Fibroblast of the aortic adventitia (primary cell): ENCODE measurements around the gene ADGRG4. TPM values are rescaled to one million over a fixed set of nuclear protein-coding genes. Genes with fewer than 3 reads are reported as not detected.
"Not testable (repeated sequence)": the region's sequence is repeated elsewhere in the genome, so short reads cannot be mapped to it uniquely, and the experiment has no call there.

ENCODE experiments used
- DNase-seq: peaks from one replicate; pipeline ENCODE4 v3.0.0-alpha.2; 2010; ENCODE audit warnings: low read depth
- H3K4me3 ChIP-seq: 2 replicates; pipeline ENCODE4 v1.5.1; 2011; ENCODE audit warnings: low read depth, mild to moderate bottlenecking, control low read depth, low read length, moderate library complexity
- CTCF ChIP-seq: IDR thresholded peaks from 2 replicates; pipeline ENCODE4 v1.5.1; 2011; ENCODE audit warnings: mild to moderate bottlenecking, low read length, control low read depth, inconsistent platforms; ENCODE audit not compliant: insufficient read depth
- total RNA-seq: library from RNA; depleted of rRNA; stranded (reverse); fragments of >200 nt; gene quantifications from 2 replicates; pipeline ENCODE4 v1.2.3, GENCODE V29; 2012; ENCODE audit warnings: low replicate concordance

The ADGRG4 gene
- total RNA-seq: not detected in 2 replicates

GRCh38 chrX:136300721-136301120, at the start of gene ADGRG4:
ADGRG4 (plus strand) TSS chrX:136300963; CDS start chrX:136308778, 7,815 bp downstream.
- not testable (repeated sequence) for DNase-seq, H3K4me3 ChIP-seq

GRCh38 chrX:136251041-136251991, 49.4 kb upstream of the ADGRG4 start, which contains the start of gene MAP7D3:
MAP7D3 (minus strand) TSS chrX:136251400; CDS start chrX:136251358, 42 bp downstream.
- no peak for TF ChIP-seq CTCF
- no peak for DNase-seq
- H3K4me3 ChIP-seq: peak within 1 kb of the TSS; percentile 74

- no peak for TF ChIP-seq CTCF
- no peak overlapping the region for H3K4me3 ChIP-seq
- DNase-seq: no peak
These were observed 45.2 kb upstream of the ADGRG4 start for GRCh38 chrX:136255541-136255940.

- DNase-seq: no peak
- no peak overlapping the region for H3K4me3 ChIP-seq
- TF ChIP-seq CTCF: no peak
These were observed 44.7 kb upstream of the ADGRG4 start for GRCh38 chrX:136256026-136256425.

- no peak for DNase-seq
- TF ChIP-seq CTCF: no peak
- H3K4me3 ChIP-seq: no peak overlapping the region
These were observed 41.8 kb upstream of the ADGRG4 start for GRCh38 chrX:136258951-136259350.

GRCh38 chrX:136259543-136259942, 41.2 kb upstream of the ADGRG4 start:
- no peak for TF ChIP-seq CTCF
- no peak overlapping the region for H3K4me3 ChIP-seq
- DNase-seq: peak; percentile 70

GRCh38 chrX:136260776-136261175, 40.0 kb upstream of the ADGRG4 start:
- no peak overlapping the region for H3K4me3 ChIP-seq
- TF ChIP-seq CTCF: no peak
- DNase-seq: peak; percentile 62
